ENCODE measurements around the gene ERAL1.

ERAL1 gene

GRCh38 chr17:28854457-28855335 lies at the start of gene ERAL1:
Gene ERAL1, plus strand, starts transcription at chr17:28855016. Its CDS starts 19 bp downstream, at chr17:28855035.
- no peaks in the 10 kb centered on the region for H3K9me3 ChIP-seq (ENCODE audit: low read length)
- peak within 1 kb of the TSS; percentile 76 for H2AFZ ChIP-seq (ENCODE audit: low read depth, low read length)

GRCh38 chr17:28807925-28808634 lies 46.7 kb upstream of the ERAL1 start:
- Histone ChIP-seq H2AFZ (ENCODE audit: low read depth, low read length) (no peak overlapping the region), H3K4me1 (ENCODE audit: insufficient read depth, low read length) (peaks cover 25% of the 10 kb centered on the region), H3K4me3 (ENCODE audit: low read length) (no peak overlapping the region), H3K9me3 (ENCODE audit: low read length) (no peaks in the 10 kb centered on the region), H3K36me3 (ENCODE audit: insufficient read depth, low read length) (peaks cover 17% of the 10 kb centered on the region), H3K27me3 (ENCODE audit: insufficient read depth, low read length) (no peaks in the 10 kb centered on the region)

More at GRCh38 chr17:28854457-28855335, at the start of gene ERAL1:
- H3K27me3 ChIP-seq (ENCODE audit: insufficient read depth, low read length) = no peaks in the 10 kb centered on the region
- peaks cover 11% of the 10 kb centered on the region for H3K4me1 ChIP-seq (ENCODE audit: insufficient read depth, low read length)
- peak within 1 kb of the TSS; percentile 81 for H3K4me3 ChIP-seq (ENCODE audit: low read length)
- H3K36me3 ChIP-seq (ENCODE audit: insufficient read depth, low read length) = peaks cover 20% of the 10 kb centered on the region

- no peak overlapping the region for H3K4me3 ChIP-seq (ENCODE audit: low read length)
- H3K36me3 ChIP-seq (ENCODE audit: insufficient read depth, low read length) = peaks cover 7% of the 10 kb centered on the region
- peaks cover 27% of the 10 kb centered on the region for H3K4me1 ChIP-seq (ENCODE audit: insufficient read depth, low read length)
- no peak overlapping the region for H2AFZ ChIP-seq (ENCODE audit: low read depth, low read length)
- H3K27me3 ChIP-seq (ENCODE audit: insufficient read depth, low read length) = no peaks in the 10 kb centered on the region
- H3K9me3 ChIP-seq (ENCODE audit: low read length) = no peaks in the 10 kb centered on the region
Observed at GRCh38 chr17:28810437-28810836, 44.4 kb upstream of the ERAL1 start.

GRCh38 chr17:28811651-28812090 lies 43.1 kb upstream of the ERAL1 start:
- H3K9me3 ChIP-seq (ENCODE audit: low read length) = no peaks in the 10 kb centered on the region
- H3K4me1 ChIP-seq (ENCODE audit: insufficient read depth, low read length) = peaks cover 27% of the 10 kb centered on the region
- no peaks in the 10 kb centered on the region for H3K27me3 ChIP-seq (ENCODE audit: insufficient read depth, low read length)
- no peaks in the 10 kb centered on the region for H3K36me3 ChIP-seq (ENCODE audit: insufficient read depth, low read length)
- peak overlapping the region; percentile 49 for H2AFZ ChIP-seq (ENCODE audit: low read depth, low read length)
- H3K4me3 ChIP-seq (ENCODE audit: low read length) = peak overlapping the region; percentile 59

GRCh38 chr17:28812091-28812747 lies 42.6 kb upstream of the ERAL1 start:
- Histone ChIP-seq H3K27me3 (ENCODE audit: insufficient read depth, low read length) (no peaks in the 10 kb centered on the region), H3K4me3 (ENCODE audit: low read length) (peak overlapping the region; percentile 59), H3K36me3 (ENCODE audit: insufficient read depth, low read length) (no peaks in the 10 kb centered on the region), H3K4me1 (ENCODE audit: insufficient read depth, low read length) (peaks cover 24% of the 10 kb centered on the region), H3K9me3 (ENCODE audit: low read length) (no peaks in the 10 kb centered on the region), H2AFZ (ENCODE audit: low read depth, low read length) (peak overlapping the region; percentile 49)

GRCh38 chr17:28812748-28813377 lies 42.0 kb upstream of the ERAL1 start:
- no peak overlapping the region for H2AFZ ChIP-seq (ENCODE audit: low read depth, low read length)
- peak overlapping the region; percentile 59 for H3K4me3 ChIP-seq (ENCODE audit: low read length)
- no peaks in the 10 kb centered on the region for H3K36me3 ChIP-seq (ENCODE audit: insufficient read depth, low read length)
- peaks cover 18% of the 10 kb centered on the region for H3K4me1 ChIP-seq (ENCODE audit: insufficient read depth, low read length)
- no peaks in the 10 kb centered on the region for H3K27me3 ChIP-seq (ENCODE audit: insufficient read depth, low read length)
- no peaks in the 10 kb centered on the region for H3K9me3 ChIP-seq (ENCODE audit: low read length)

- Histone ChIP-seq H3K4me3 (ENCODE audit: low read length) (no peak overlapping the region), H3K36me3 (ENCODE audit: insufficient read depth, low read length) (no peaks in the 10 kb centered on the region), H3K27me3 (ENCODE audit: insufficient read depth, low read length) (no peaks in the 10 kb centered on the region), H3K9me3 (ENCODE audit: low read length) (no peaks in the 10 kb centered on the region), H2AFZ (ENCODE audit: low read depth, low read length) (no peak overlapping the region), H3K4me1 (ENCODE audit: insufficient read depth, low read length) (peaks cover 9% of the 10 kb centered on the region)
Observed at GRCh38 chr17:28816540-28816939, 38.3 kb upstream of the ERAL1 start.

- Histone ChIP-seq H3K4me1 (ENCODE audit: insufficient read depth, low read length) (peaks cover 6% of the 10 kb centered on the region), H3K27me3 (ENCODE audit: insufficient read depth, low read length) (no peaks in the 10 kb centered on the region), H3K36me3 (ENCODE audit: insufficient read depth, low read length) (no peaks in the 10 kb centered on the region), H3K4me3 (ENCODE audit: low read length) (no peak overlapping the region), H2AFZ (ENCODE audit: low read depth, low read length) (no peak overlapping the region), H3K9me3 (ENCODE audit: low read length) (no peaks in the 10 kb centered on the region)
Observed at GRCh38 chr17:28818819-28819221, 36.0 kb upstream of the ERAL1 start.

- H3K4me1 ChIP-seq (ENCODE audit: insufficient read depth, low read length) = peaks cover 6% of the 10 kb centered on the region
- no peaks in the 10 kb centered on the region for H3K36me3 ChIP-seq (ENCODE audit: insufficient read depth, low read length)
- H3K27me3 ChIP-seq (ENCODE audit: insufficient read depth, low read length) = no peaks in the 10 kb centered on the region
- no peak overlapping the region for H3K4me3 ChIP-seq (ENCODE audit: low read length)
- H3K9me3 ChIP-seq (ENCODE audit: low read length) = no peaks in the 10 kb centered on the region
- no peak overlapping the region for H2AFZ ChIP-seq (ENCODE audit: low read depth, low read length)
Observed at GRCh38 chr17:28819582-28819981, 35.2 kb upstream of the ERAL1 start.

- H3K9me3 ChIP-seq (ENCODE audit: low read length) = no peaks in the 10 kb centered on the region
- H3K27me3 ChIP-seq (ENCODE audit: insufficient read depth, low read length) = no peaks in the 10 kb centered on the region
- no peak overlapping the region for H3K4me3 ChIP-seq (ENCODE audit: low read length)
- no peak overlapping the region for H2AFZ ChIP-seq (ENCODE audit: low read depth, low read length)
- H3K4me1 ChIP-seq (ENCODE audit: insufficient read depth, low read length) = no peaks in the 10 kb centered on the region
- peaks cover 2% of the 10 kb centered on the region for H3K36me3 ChIP-seq (ENCODE audit: insufficient read depth, low read length)
Observed at GRCh38 chr17:28827672-28828071, 27.1 kb upstream of the ERAL1 start.

- H2AFZ ChIP-seq (ENCODE audit: low read depth, low read length) = no peak overlapping the region
Observed at GRCh38 chr17:28828294-28829040, 26.3 kb upstream of the ERAL1 start.

GRCh38 chr17:28834420-28834819 lies 20.4 kb upstream of the ERAL1 start:
- H3K36me3 ChIP-seq (ENCODE audit: insufficient read depth, low read length) = peaks cover 2% of the 10 kb centered on the region
- no peaks in the 10 kb centered on the region for H3K4me1 ChIP-seq (ENCODE audit: insufficient read depth, low read length)
- H3K27me3 ChIP-seq (ENCODE audit: insufficient read depth, low read length) = no peaks in the 10 kb centered on the region
- H3K4me3 ChIP-seq (ENCODE audit: low read length) = no peak overlapping the region
- H3K9me3 ChIP-seq (ENCODE audit: low read length) = no peaks in the 10 kb centered on the region
- no peak overlapping the region for H2AFZ ChIP-seq (ENCODE audit: low read depth, low read length)

More at GRCh38 chr17:28828294-28829040, 26.3 kb upstream of the ERAL1 start:
- Histone ChIP-seq H3K9me3 (ENCODE audit: low read length) (no peaks in the 10 kb centered on the region), H3K4me3 (ENCODE audit: low read length) (no peak overlapping the region), H3K36me3 (ENCODE audit: insufficient read depth, low read length) (peaks cover 2% of the 10 kb centered on the region), H3K4me1 (ENCODE audit: insufficient read depth, low read length) (no peaks in the 10 kb centered on the region), H3K27me3 (ENCODE audit: insufficient read depth, low read length) (no peaks in the 10 kb centered on the region)

Data from neuron (in vitro differentiated cells).